Brain microvascular endothelial cell (primary cell): ENCODE measurements around the gene AHDC1.

Source experiments
- DNase-seq: peaks from one replicate; pipeline ENCODE4 v3.0.0-alpha.2; 2020
- H3K27ac ChIP-seq: fragments of 250-450 bp; sonication (Bioruptor Pico); 2 replicates; pipeline ENCODE4 v1.5.1; 2020; ENCODE audit warnings: mild to moderate bottlenecking, moderate library complexity
- H3K27me3 ChIP-seq: fragments of 250-450 bp; sonication (Bioruptor Pico); replicated peaks from 2 replicates; pipeline ENCODE4 v1.5.1; 2020; ENCODE audit warnings: mild to moderate bottlenecking
- H3K36me3 ChIP-seq: fragments of 250-450 bp; sonication (Bioruptor Pico); replicated peaks from 2 replicates; pipeline ENCODE4 v1.5.1; 2020; ENCODE audit warnings: mild to moderate bottlenecking
- H3K4me3 ChIP-seq: 2 replicates; pipeline ENCODE4 v1.5.1; 2011; ENCODE audit warnings: low read depth, mild to moderate bottlenecking, control low read depth, low read length, moderate library complexity
- CTCF ChIP-seq: IDR thresholded peaks from 2 replicates; pipeline ENCODE4 v1.5.1; 2011; ENCODE audit warnings: low read depth, mild to moderate bottlenecking, moderate library complexity, low read length, control low read depth, inconsistent platforms; ENCODE audit errors: missing control alignments
- in situ Hi-C: cut with HindIII; loops from 2 replicates; pipeline ENCODE4 v1.10.0; 2017; ENCODE audit warnings: low sequenced_read_pairs, low pct_ligation_motif_present

The AHDC1 gene

GRCh38 chr1:27603681-27604578 lies at the start of gene AHDC1:
AHDC1 (minus strand) TSS chr1:27604144; CDS start chr1:27552115, 52,029 bp downstream.
- Histone ChIP-seq H3K27ac (no peak within 1 kb of the TSS), H3K27me3 (no peaks in the 10 kb centered on the region), H3K36me3 (no peaks in the 10 kb centered on the region), H3K4me3 (peak within 1 kb of the TSS; percentile 85)
- TF ChIP-seq CTCF, result peak; percentile 10
- peak; percentile 88 for DNase-seq
- in situ Hi-C loops, result no loop called here

- no peak overlapping the region for H3K4me3 ChIP-seq
- in situ Hi-C loops, result no loop called here
- TF ChIP-seq CTCF, result no peak
- no peaks in the 10 kb centered on the region for H3K27me3 ChIP-seq
- DNase-seq, result no peak
- H3K27ac ChIP-seq, result no peak overlapping the region
- no peaks in the 10 kb centered on the region for H3K36me3 ChIP-seq
Measured at GRCh38 chr1:27652111-27652864, 48.3 kb upstream of the AHDC1 start.

GRCh38 chr1:27650539-27651175 lies 46.7 kb upstream of the AHDC1 start:
- no peak overlapping the region for H3K27ac ChIP-seq
- peak; percentile 37 for DNase-seq
- in situ Hi-C loops, result no loop called here
- no peaks in the 10 kb centered on the region for H3K36me3 ChIP-seq
- H3K4me3 ChIP-seq, result no peak overlapping the region
- no peaks in the 10 kb centered on the region for H3K27me3 ChIP-seq
- TF ChIP-seq CTCF, result no peak

GRCh38 chr1:27650171-27650538 lies 46.2 kb upstream of the AHDC1 start:
- no peak for TF ChIP-seq CTCF
- Histone ChIP-seq H3K27me3 (no peaks in the 10 kb centered on the region), H3K4me3 (no peak overlapping the region), H3K36me3 (no peaks in the 10 kb centered on the region), H3K27ac (no peak overlapping the region)
- in situ Hi-C loops, result no loop called here
- no peak for DNase-seq

- no peak overlapping the region for H3K27ac ChIP-seq
- in situ Hi-C loops, result no loop called here
- DNase-seq, result no peak
- TF ChIP-seq CTCF, result no peak
- no peaks in the 10 kb centered on the region for H3K27me3 ChIP-seq
- H3K36me3 ChIP-seq, result no peaks in the 10 kb centered on the region
- H3K4me3 ChIP-seq, result no peak overlapping the region
Measured at GRCh38 chr1:27649306-27649635, 45.3 kb upstream of the AHDC1 start.
